ENCODE results near the gene LAMB4. TPM values are rescaled to one million over a fixed set of nuclear protein-coding genes. Genes with fewer than 3 reads are reported as not detected.

The LAMB4 gene
- total and polyA plus RNA-seq, 2 experiments from 2014 or later = 0.16 TPM; not detected in 1

GRCh38 chr7:108079276-108079647 lies 50.9 kb downstream of the LAMB4 start:
- 86 to 94% methylated on average over 1 of the region's 1 CpG for WGBS, 2 experiments (ENCODE audit: low coverage in 1 of 2, low lambda C conversion rate in 2 of 2, missing lambda C conversion rate in 2 of 2)
- no peaks in the 10 kb centered on the region for H3K9me3 ChIP-seq (ENCODE audit: low read depth)
- in situ Hi-C loops (cut with MboI) = no loop called here
- peak overlapping the region; percentile 13 for H3K9ac ChIP-seq
- peak; percentile 54 for DNase-seq
- peaks cover 33% of the 10 kb centered on the region for H3K4me1 ChIP-seq (ENCODE audit: insufficient read depth)
- no peaks in the 10 kb centered on the region for H4K20me1 ChIP-seq (ENCODE audit: insufficient read depth)
- no peaks in the 10 kb centered on the region for H3K36me3 ChIP-seq (ENCODE audit: low read depth)
- no peaks in the 10 kb centered on the region for H3K9me2 ChIP-seq (ENCODE audit: insufficient read depth)
- H2AFZ ChIP-seq = peak overlapping the region; percentile 72
- H3K4me3 ChIP-seq = peak overlapping the region; percentile 13
- H3K27ac ChIP-seq = peak overlapping the region; percentile 70
- no peaks in the 10 kb centered on the region for H3K27me3 ChIP-seq (replicated peaks; ENCODE audit: insufficient read depth)
- peaks cover 18% of the 10 kb centered on the region for H3F3A ChIP-seq (ENCODE audit: insufficient read depth)
- no peaks in the 10 kb centered on the region for H3K79me2 ChIP-seq (ENCODE audit: insufficient read depth)
- H3K4me2 ChIP-seq (ENCODE audit: unreplicated experiment) = peak overlapping the region; percentile 64
- TF ChIP-seq EZH2phosphoT487 (IDR thresholded peaks at IDR 0.05; ENCODE audit: insufficient read depth, low read depth) = no peak
- TF ChIP-seq EZH2 (IDR thresholded peaks at IDR 0.05; ENCODE audit: insufficient read depth, poor library complexity, severe bottlenecking) = no peak

- in situ Hi-C loops (cut with MboI) = no loop called here
- Histone ChIP-seq H3K36me3 (ENCODE audit: low read depth) (no peaks in the 10 kb centered on the region), H3F3A (ENCODE audit: insufficient read depth) (peaks cover 18% of the 10 kb centered on the region), H3K9me3 (ENCODE audit: low read depth) (no peaks in the 10 kb centered on the region), H3K4me1 (ENCODE audit: insufficient read depth) (peaks cover 29% of the 10 kb centered on the region), H3K9ac (no peak overlapping the region), H3K79me2 (ENCODE audit: insufficient read depth) (no peaks in the 10 kb centered on the region), H2AFZ (0 out of 2 replicates have a peak overlapping the region, but pooled peaks have one; percentile 72), H4K20me1 (ENCODE audit: insufficient read depth) (no peaks in the 10 kb centered on the region), H3K27ac (peak overlapping the region; percentile 70; the same call in 1 of the 2 replicates), H3K27me3 (replicated peaks; ENCODE audit: insufficient read depth) (no peaks in the 10 kb centered on the region), H3K9me2 (ENCODE audit: insufficient read depth) (no peaks in the 10 kb centered on the region), H3K4me2 (ENCODE audit: unreplicated experiment) (peak overlapping the region; percentile 64), H3K4me3 (no peak overlapping the region)
- DNase-seq = no peak
- TF ChIP-seq EZH2 (IDR thresholded peaks at IDR 0.05; ENCODE audit: insufficient read depth, poor library complexity, severe bottlenecking) = no peak
- no peak for TF ChIP-seq EZH2phosphoT487 (IDR thresholded peaks at IDR 0.05; ENCODE audit: insufficient read depth, low read depth)
- WGBS, 2 experiments (ENCODE audit: low coverage in 1 of 2, low lambda C conversion rate in 2 of 2, missing lambda C conversion rate in 2 of 2) = 0 to 13% methylated on average over 1 of the region's 1 CpG
Observed at GRCh38 chr7:108078691-108079090, 51.5 kb downstream of the LAMB4 start.

DNA sequence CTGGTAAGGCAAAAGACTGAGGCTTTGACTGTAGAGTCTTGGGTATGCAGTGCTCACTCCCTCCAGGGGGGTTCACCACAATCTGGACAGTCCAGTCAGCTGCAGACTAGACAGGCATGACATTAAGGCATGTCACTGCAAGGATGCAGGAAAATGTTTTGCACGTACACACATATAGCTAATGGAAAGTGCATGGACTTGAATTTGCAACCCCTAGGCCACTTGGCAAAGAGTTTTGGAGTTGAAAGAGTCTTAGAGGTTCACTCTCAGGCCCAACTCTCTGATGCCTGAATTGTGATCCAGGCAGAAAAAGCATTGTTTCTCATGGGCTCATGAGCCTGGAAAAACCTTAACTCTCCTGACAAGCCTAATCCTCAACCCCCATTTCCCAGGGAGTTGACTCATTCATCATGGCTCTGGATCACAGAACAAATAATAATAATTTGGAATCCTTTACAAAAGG lies 51.9 kb downstream of the LAMB4 start:
- Histone ChIP-seq H3K9me2 (ENCODE audit: insufficient read depth) (no peaks in the 10 kb centered on the region), H4K20me1 (ENCODE audit: insufficient read depth) (no peaks in the 10 kb centered on the region), H3K36me3 (ENCODE audit: low read depth) (no peaks in the 10 kb centered on the region), H2AFZ (peak overlapping the region; percentile 3; the same call in 1 of the 2 replicates), H3K27ac (peak overlapping the region; percentile 70; the same call in 1 of the 2 replicates), H3K9me3 (ENCODE audit: low read depth) (no peaks in the 10 kb centered on the region), H3K9ac (no peak overlapping the region), H3K4me3 (no peak overlapping the region), H3K4me2 (ENCODE audit: unreplicated experiment) (no peak overlapping the region), H3K79me2 (ENCODE audit: insufficient read depth) (no peaks in the 10 kb centered on the region), H3F3A (ENCODE audit: insufficient read depth) (peaks cover 18% of the 10 kb centered on the region), H3K4me1 (ENCODE audit: insufficient read depth) (peaks cover 29% of the 10 kb centered on the region), H3K27me3 (replicated peaks; ENCODE audit: insufficient read depth) (no peaks in the 10 kb centered on the region)
- DNase-seq = peak; percentile 43
- 86 to 92% methylated on average over 1 of the region's 1 CpG for WGBS, 2 experiments (ENCODE audit: low coverage in 1 of 2, low lambda C conversion rate in 2 of 2, missing lambda C conversion rate in 2 of 2)
- no peak for TF ChIP-seq EZH2phosphoT487 (IDR thresholded peaks at IDR 0.05; ENCODE audit: insufficient read depth, low read depth)
- no peak for TF ChIP-seq EZH2 (IDR thresholded peaks at IDR 0.05; ENCODE audit: insufficient read depth, poor library complexity, severe bottlenecking)
- in situ Hi-C loops (cut with MboI) = no loop called here

GRCh38 chr7:108077709-108078108 lies 52.5 kb downstream of the LAMB4 start:
- Histone ChIP-seq H3K27ac (no peak overlapping the region), H3K9ac (no peak overlapping the region), H3K4me3 (no peak overlapping the region), H2AFZ (peak overlapping the region; percentile 3; the same call in 1 of the 2 replicates), H3K79me2 (ENCODE audit: insufficient read depth) (no peaks in the 10 kb centered on the region), H3K36me3 (ENCODE audit: low read depth) (no peaks in the 10 kb centered on the region), H3K9me2 (ENCODE audit: insufficient read depth) (no peaks in the 10 kb centered on the region), H3K27me3 (replicated peaks; ENCODE audit: insufficient read depth) (no peaks in the 10 kb centered on the region), H4K20me1 (ENCODE audit: insufficient read depth) (no peaks in the 10 kb centered on the region), H3F3A (ENCODE audit: insufficient read depth) (peaks cover 18% of the 10 kb centered on the region), H3K4me1 (ENCODE audit: insufficient read depth) (peaks cover 29% of the 10 kb centered on the region), H3K4me2 (ENCODE audit: unreplicated experiment) (no peak overlapping the region), H3K9me3 (ENCODE audit: low read depth) (no peaks in the 10 kb centered on the region)
- no peak for DNase-seq
- TF ChIP-seq EZH2phosphoT487 (IDR thresholded peaks at IDR 0.05; ENCODE audit: insufficient read depth, low read depth) = no peak
- 96 to 99% methylated on average over 3 of the region's 3 CpGs for WGBS, 2 experiments (ENCODE audit: low coverage in 1 of 2, low lambda C conversion rate in 2 of 2, missing lambda C conversion rate in 2 of 2)
- in situ Hi-C loops (cut with MboI) = no loop called here

DNA sequence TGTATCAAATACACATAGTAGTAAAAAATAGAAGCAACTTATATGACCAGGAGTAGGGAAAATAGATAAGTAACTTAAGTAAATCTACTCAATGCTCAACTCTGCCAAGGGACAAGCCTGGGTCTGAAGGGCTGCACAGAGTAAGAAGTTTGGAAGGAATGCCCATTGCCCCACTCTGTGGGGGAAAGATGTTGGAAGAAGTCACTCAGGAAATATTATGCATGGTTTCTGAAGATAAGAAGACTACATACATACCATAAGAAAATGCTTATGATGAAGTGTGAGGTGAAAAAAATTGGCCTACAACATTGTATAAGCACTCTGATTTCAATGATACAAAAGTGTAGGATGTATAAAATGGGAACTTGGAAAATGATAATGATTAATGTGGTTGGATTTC lies 54.0 kb downstream of the LAMB4 start:
- Histone ChIP-seq H3K4me3 (no peak overlapping the region), H4K20me1 (ENCODE audit: insufficient read depth) (no peaks in the 10 kb centered on the region), H3K9ac (no peak overlapping the region), H2AFZ (no peak overlapping the region), H3K9me2 (ENCODE audit: insufficient read depth) (no peaks in the 10 kb centered on the region), H3K27ac (no peak overlapping the region), H3K4me1 (ENCODE audit: insufficient read depth) (peaks cover 29% of the 10 kb centered on the region), H3K79me2 (ENCODE audit: insufficient read depth) (no peaks in the 10 kb centered on the region), H3K4me2 (ENCODE audit: unreplicated experiment) (no peak overlapping the region), H3K27me3 (replicated peaks; ENCODE audit: insufficient read depth) (no peaks in the 10 kb centered on the region), H3F3A (ENCODE audit: insufficient read depth) (peaks cover 18% of the 10 kb centered on the region), H3K9me3 (ENCODE audit: low read depth) (no peaks in the 10 kb centered on the region), H3K36me3 (ENCODE audit: low read depth) (no peaks in the 10 kb centered on the region)
- in situ Hi-C loops (cut with MboI) = no loop called here
- TF ChIP-seq EZH2 (IDR thresholded peaks at IDR 0.05; ENCODE audit: insufficient read depth, poor library complexity, severe bottlenecking) (no peak), EZH2phosphoT487 (IDR thresholded peaks at IDR 0.05; ENCODE audit: insufficient read depth, low read depth) (no peak)
- DNase-seq = no peak

All from GM23248 (cell line).